ENCODE measurements around the gene ZMYND8. TPM values are rescaled to one million over a fixed set of nuclear protein-coding genes. Genes with fewer than 3 reads are reported as not detected.

ZMYND8 gene
- 26.0 and 55.2 TPM in 2 replicates for total RNA-seq

DNA sequence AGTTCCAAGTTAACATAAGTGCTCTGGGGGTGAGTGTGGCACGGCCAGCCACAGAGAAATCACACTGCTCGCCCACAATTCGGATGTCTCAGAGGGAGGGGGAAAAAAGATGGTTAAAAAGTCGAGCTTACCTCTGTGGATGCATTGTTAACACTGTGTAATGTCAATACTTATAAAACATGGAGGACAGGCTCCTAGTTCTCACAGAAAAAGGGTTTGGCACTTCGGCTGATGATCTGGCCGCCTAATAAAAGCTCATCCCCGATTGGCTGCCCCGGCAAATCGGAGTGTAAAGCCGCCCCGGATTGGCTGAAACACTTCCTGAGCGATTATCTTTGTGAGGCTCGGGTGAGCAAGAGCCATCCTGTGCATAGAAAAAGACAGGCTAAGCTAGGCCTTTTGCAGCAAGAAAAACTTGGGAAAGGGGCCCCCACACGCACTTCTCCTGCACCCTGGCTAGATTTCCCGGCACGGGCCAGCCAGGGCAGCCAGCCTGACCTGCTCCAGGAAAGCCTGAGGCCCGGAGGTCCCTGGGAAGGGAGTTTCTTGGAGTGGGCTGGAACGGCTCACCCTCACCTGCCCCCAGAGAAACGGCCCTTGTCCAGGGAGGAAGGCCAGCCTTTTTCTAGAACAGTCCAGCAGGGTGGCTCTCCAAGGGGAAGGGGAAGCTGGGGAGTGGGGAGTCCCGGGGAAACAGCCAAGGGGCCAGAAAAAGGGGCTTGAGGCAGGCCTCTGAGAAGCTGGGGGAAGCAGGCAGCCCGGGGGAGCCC is at the start of gene ZMYND8:
Gene ZMYND8, minus strand, starts transcription at position 174 of the 770 bp plus-strand sequence. Its CDS starts 29 bp downstream, at position 145.

Other genes starting within 250 kb of the ZMYND8 start
- gene NCOA3, start 145.2 kb upstream of the ZMYND8 start, total RNA-seq, result 35.8 and 41.6 TPM in 2 replicates